Loucy (cell line): ENCODE data around the gene ACER3.

Experiments used
- EZH2phosphoT487 ChIP-seq: fragments of 200-600 bp; IDR thresholded peaks from 2 replicates; pipeline ENCODE4 v1.6.1; 2018; ENCODE audit warnings: antibody characterized with exemption, mild to moderate bottlenecking, moderate library complexity, borderline replicate concordance
- TF ChIP-seq, protein P1 (sequence below): fragments of 200-600 bp; sonication (generic); conservative IDR thresholded peaks from 2 replicates; pipeline ENCODE4 v1.5.1; 2014; ENCODE audit warnings: mild to moderate bottlenecking, antibody characterized with exemption, low read length

DNA sequence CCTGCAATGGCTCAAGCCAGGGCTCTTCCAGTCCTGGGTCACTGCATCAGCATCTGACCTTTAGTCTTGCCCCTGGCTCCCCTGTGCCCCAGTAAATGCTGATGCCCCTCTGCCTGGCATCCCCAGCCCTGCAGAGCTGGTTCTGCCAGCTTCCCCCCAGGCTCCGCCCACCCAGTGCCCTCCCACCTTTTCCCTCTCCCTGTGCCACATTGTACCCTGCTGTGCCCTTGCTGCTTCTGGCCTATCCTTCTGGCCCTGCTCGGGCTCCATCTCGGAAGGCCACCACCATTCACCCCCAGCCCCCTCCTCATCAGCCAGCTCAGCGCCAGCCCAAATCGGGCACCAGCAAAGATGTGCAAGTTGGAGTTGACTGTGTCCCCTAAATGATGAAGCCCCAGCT is 213.5 kb downstream of the ACER3 start:
- TF ChIP-seq, protein P1, sequence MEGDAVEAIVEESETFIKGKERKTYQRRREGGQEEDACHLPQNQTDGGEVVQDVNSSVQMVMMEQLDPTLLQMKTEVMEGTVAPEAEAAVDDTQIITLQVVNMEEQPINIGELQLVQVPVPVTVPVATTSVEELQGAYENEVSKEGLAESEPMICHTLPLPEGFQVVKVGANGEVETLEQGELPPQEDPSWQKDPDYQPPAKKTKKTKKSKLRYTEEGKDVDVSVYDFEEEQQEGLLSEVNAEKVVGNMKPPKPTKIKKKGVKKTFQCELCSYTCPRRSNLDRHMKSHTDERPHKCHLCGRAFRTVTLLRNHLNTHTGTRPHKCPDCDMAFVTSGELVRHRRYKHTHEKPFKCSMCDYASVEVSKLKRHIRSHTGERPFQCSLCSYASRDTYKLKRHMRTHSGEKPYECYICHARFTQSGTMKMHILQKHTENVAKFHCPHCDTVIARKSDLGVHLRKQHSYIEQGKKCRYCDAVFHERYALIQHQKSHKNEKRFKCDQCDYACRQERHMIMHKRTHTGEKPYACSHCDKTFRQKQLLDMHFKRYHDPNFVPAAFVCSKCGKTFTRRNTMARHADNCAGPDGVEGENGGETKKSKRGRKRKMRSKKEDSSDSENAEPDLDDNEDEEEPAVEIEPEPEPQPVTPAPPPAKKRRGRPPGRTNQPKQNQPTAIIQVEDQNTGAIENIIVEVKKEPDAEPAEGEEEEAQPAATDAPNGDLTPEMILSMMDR, result no peak
- TF ChIP-seq EZH2phosphoT487, result no peak
